CD14-positive monocyte (primary cell): ENCODE results near the gene HOPX. TPM values are rescaled to one million over a fixed set of nuclear protein-coding genes. Genes with fewer than 3 reads are reported as not detected.

Experiments used
- DNase-seq, 3 donors: peaks; one replicate each; pipeline ENCODE4 v3.0.0-alpha.2; 2011 to 2022
- H2AFZ ChIP-seq: 2 replicates; pipeline ENCODE4 v1.6.0; 2012; ENCODE audit warnings: mild to moderate bottlenecking, low read depth, low read length, inconsistent platforms; ENCODE audit not compliant: insufficient read depth, poor library complexity, severe bottlenecking
- H3K27ac ChIP-seq, 2 donors: 1 replicate in 1 of 2; 2 replicates in 1 of 2; pipeline ENCODE4 v1.5.1; 2012 to 2013; ENCODE audit warnings: low read length in 2 of 2, control low read depth in 1 of 2, inconsistent platforms in 1 of 2, low read depth in 1 of 2, mild to moderate bottlenecking in 1 of 2
- H3K27me3 ChIP-seq, 2 donors: one replicate each; pipeline versions ENCODE4 v1.6.0 to v1.6.1; 2011 to 2013; ENCODE audit warnings: low read length in 2 of 2; ENCODE audit not compliant: control insufficient read depth in 2 of 2, insufficient read depth in 2 of 2
- H3K36me3 ChIP-seq, 2 donors: replicated peaks in 1 of 2; 1 replicate in 1 of 2; 2 replicates in 1 of 2; pipeline versions ENCODE4 v1.5.1 to v1.6.1; 2012 to 2013; ENCODE audit warnings: low read length in 2 of 2, control low read depth in 1 of 2, inconsistent platforms in 1 of 2, mild to moderate bottlenecking in 1 of 2; ENCODE audit not compliant: insufficient read depth in 2 of 2, control insufficient read depth in 1 of 2
- H3K4me1 ChIP-seq, 2 donors: 1 replicate in 1 of 2; 2 replicates in 1 of 2; pipeline versions ENCODE4 v1.5.1 to v1.6.1; 2012 to 2013; ENCODE audit warnings: low read length in 2 of 2, control low read depth in 1 of 2, inconsistent platforms in 1 of 2, mild to moderate bottlenecking in 1 of 2, moderate library complexity in 1 of 2; ENCODE audit not compliant: insufficient read depth in 2 of 2, control insufficient read depth in 1 of 2
- H3K4me2 ChIP-seq: replicated peaks from 2 replicates; pipeline ENCODE3; 2012; ENCODE audit warnings: low read length, moderate library complexity, mild to moderate bottlenecking; ENCODE audit not compliant: poor library complexity, severe bottlenecking; ENCODE audit errors: extremely low read depth
- H3K4me3 ChIP-seq, 3 experiments: fragments of 200-600 bp in 1 of 3; sonication (generic) in 1 of 3; replicated peaks in 1 of 3; 1 replicate in 2 of 3; 2 replicates in 1 of 3; pipeline ENCODE4 v1.5.1; 2011 to 2013; ENCODE audit warnings: low read length in 3 of 3, mild to moderate bottlenecking in 3 of 3, control low read depth in 2 of 3, low read depth in 2 of 3, inconsistent platforms in 1 of 3, moderate library complexity in 1 of 3
- H3K79me2 ChIP-seq: 2 replicates; pipeline ENCODE4 v1.6.0; 2012; ENCODE audit warnings: mild to moderate bottlenecking, control low read depth, inconsistent platforms, low read length, moderate library complexity; ENCODE audit not compliant: insufficient read depth
- H3K9ac ChIP-seq: 2 replicates; pipeline ENCODE4 v1.6.0; 2017; ENCODE audit warnings: low read length, mild to moderate bottlenecking; ENCODE audit not compliant: insufficient read depth, poor library complexity, severe bottlenecking
- H3K9me3 ChIP-seq, 2 donors: replicated peaks in 1 of 2; 1 replicate in 1 of 2; 2 replicates in 1 of 2; pipeline versions ENCODE4 v1.5.1 to v1.6.1; 2012 to 2013; ENCODE audit warnings: low read length in 2 of 2, control low read depth in 1 of 2; ENCODE audit not compliant: control insufficient read depth in 1 of 2, insufficient read depth in 1 of 2
- H4K20me1 ChIP-seq: 2 replicates; pipeline ENCODE4 v1.6.0; 2012; ENCODE audit warnings: mild to moderate bottlenecking, low read length, control low read depth, moderate library complexity; ENCODE audit not compliant: insufficient read depth
- H3K27ac Mint-ChIP-seq, 7 donors: one replicate each; pipeline ENCODE4 v1.8.0; 2020; ENCODE audit warnings: mild to moderate bottlenecking in 7 of 7, mixed read lengths in 7 of 7, moderate library complexity in 6 of 7, inconsistent platforms in 2 of 7
- H3K27me3 Mint-ChIP-seq, 3 donors: one replicate each; pipeline ENCODE4 v1.8.0; 2021 to 2022; ENCODE audit warnings: low read depth in 3 of 3, mild to moderate bottlenecking in 3 of 3, mixed read lengths in 3 of 3, moderate library complexity in 3 of 3, inconsistent platforms in 1 of 3
- H3K36me3 Mint-ChIP-seq, 2 donors: one replicate each; pipeline ENCODE4 v1.8.0; 2020; ENCODE audit warnings: mixed read lengths in 2 of 2, inconsistent platforms in 1 of 2, mild to moderate bottlenecking in 1 of 2
- H3K4me1 Mint-ChIP-seq: one replicate; pipeline ENCODE4 v1.8.0; 2020; ENCODE audit warnings: mild to moderate bottlenecking, mixed read lengths
- H3K4me3 Mint-ChIP-seq, 2 donors: one replicate each; pipeline ENCODE4 v1.8.0; 2020; ENCODE audit warnings: mild to moderate bottlenecking in 2 of 2, mixed read lengths in 2 of 2, moderate library complexity in 1 of 2
- H3K9me3 Mint-ChIP-seq, 7 donors: one replicate each; pipeline ENCODE4 v1.8.0; 2020 to 2022; ENCODE audit warnings: mixed read lengths in 7 of 7, mild to moderate bottlenecking in 6 of 7, moderate library complexity in 6 of 7, inconsistent platforms in 2 of 7
- CTCF ChIP-seq: fragments of 200-600 bp; IDR thresholded peaks from one replicate; pipeline ENCODE4 v1.8.0; 2022; ENCODE audit warnings: antibody characterized with exemption, mild to moderate bottlenecking
- WGBS: methylation state at CpG from one replicate; pipeline ENCODE4 v1.1.5; 2013; ENCODE audit warnings: missing lambda C conversion rate; ENCODE audit not compliant: insufficient coverage; 5-methylcytosine and 5-hydroxymethylcytosine counted together
- intact Hi-C, 2 donors: fragments of 100-400 bp; cut with micrococcal nuclease; formaldehyde crosslinking; loops; one replicate each; pipeline versions ENCODE4 v1.15.0 to v1.15.1; 2023
- polyA plus RNA-seq, 3 donors: library from polyadenylated mRNA; depleted of rRNA in 1 of 3; unstranded in 2 of 3; stranded (reverse) in 1 of 3; fragments of 300-500 nt in 2 of 3; fragments of >200 nt in 1 of 3; fragmentation: Illumina TruSeq in 2 of 3; gene quantifications; 1 replicate in 2 of 3; 2 replicates in 1 of 3; pipeline ENCODE4 v1.2.3, GENCODE V29; 2012 to 2021

The HOPX gene
- polyA plus RNA-seq, 3 donors = 0.39 to 1.3 (median 0.52) TPM

DNA sequence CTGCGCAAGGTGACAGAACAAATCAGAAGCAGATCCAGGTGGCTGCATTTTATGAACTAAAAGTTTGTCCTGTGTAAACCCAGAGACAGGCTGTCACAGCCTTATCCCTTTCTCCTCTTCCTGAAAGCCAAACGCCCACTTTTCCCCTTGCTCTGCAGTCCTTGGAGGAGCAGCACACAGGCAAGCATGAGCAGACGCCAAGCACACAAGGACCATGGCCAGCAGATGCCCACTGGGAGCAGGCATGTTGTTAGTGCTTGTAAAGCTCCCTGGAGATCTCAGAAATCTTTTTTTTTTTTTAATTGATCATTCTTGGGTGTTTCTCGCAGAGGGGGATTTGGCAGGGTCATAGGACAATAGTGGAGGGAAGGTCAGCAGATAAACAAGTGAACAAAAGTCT lies 11.5 kb upstream of the HOPX start:
- H3K4me1 Mint-ChIP-seq = peaks cover 5% of the 10 kb centered on the region

DNA sequence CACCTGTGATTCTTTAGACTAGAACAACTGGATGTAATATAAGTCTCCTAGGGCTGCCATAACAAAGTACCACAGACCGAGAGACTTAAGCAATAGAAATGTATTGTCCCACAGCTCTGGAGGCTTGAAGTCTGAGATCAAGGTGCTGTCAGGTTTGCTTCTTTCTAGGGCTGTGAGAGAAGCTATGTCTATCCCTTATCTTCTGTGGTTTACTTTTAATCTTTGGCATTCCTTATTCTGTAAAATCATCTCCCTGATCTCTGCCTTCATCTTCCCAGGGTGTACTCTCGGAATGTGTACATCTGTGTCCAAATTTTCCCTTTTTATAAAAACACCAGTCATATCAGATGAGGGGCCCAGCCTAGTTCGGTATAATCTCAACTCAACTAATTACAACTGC lies 10.3 kb upstream of the HOPX start:
- no peaks in the 10 kb centered on the region for H3K9me3 ChIP-seq
- no peak overlapping the region for H3K9ac ChIP-seq
- H3K4me1 ChIP-seq = no peaks in the 10 kb centered on the region
- Mint-ChIP-seq H3K9me3 (peaks cover 0 to 4% (median 0%) of the 10 kb centered on the region in 7 donors), H3K4me1 (peaks cover 2% of the 10 kb centered on the region), H3K36me3 (no peaks in the 10 kb centered on the region), H3K27ac (no peak overlapping the region), H3K4me3 (no peak overlapping the region), H3K27me3 (peaks cover 0 to 2% (median 0%) of the 10 kb centered on the region in 3 donors)
- H3K79me2 ChIP-seq = no peaks in the 10 kb centered on the region
- no peaks in the 10 kb centered on the region for H3K27me3 ChIP-seq
- H3K4me3 ChIP-seq = no peak overlapping the region
- H3K4me2 ChIP-seq = no peak overlapping the region
- no peak overlapping the region for H2AFZ ChIP-seq
- DNase-seq = no peak
- intact Hi-C loops = no loop called here
- TF ChIP-seq CTCF = no peak
- H4K20me1 ChIP-seq = no peaks in the 10 kb centered on the region
- no peak overlapping the region for H3K27ac ChIP-seq
- H3K36me3 ChIP-seq = no peaks in the 10 kb centered on the region
- no CpG with 5 or more reads among the region's 3 CpGs for WGBS

More for the DNA sequence above, 11.5 kb upstream of the HOPX start:
- H3K4me1 ChIP-seq = no peaks in the 10 kb centered on the region
- no peaks in the 10 kb centered on the region for H3K79me2 ChIP-seq
- no peaks in the 10 kb centered on the region for H3K36me3 Mint-ChIP-seq
- no peak overlapping the region for H3K4me3 ChIP-seq
- peaks cover 0 to 4% (median 0%) of the 10 kb centered on the region in 7 donors for H3K9me3 Mint-ChIP-seq
- no peak overlapping the region for H3K4me2 ChIP-seq
- H3K36me3 ChIP-seq = no peaks in the 10 kb centered on the region
- no peak overlapping the region for H3K9ac ChIP-seq
- intact Hi-C loops = no loop called here
- no peaks in the 10 kb centered on the region for H4K20me1 ChIP-seq
- peak overlapping the region in 1 of 7 donors; percentile 82 for H3K27ac Mint-ChIP-seq
- H3K9me3 ChIP-seq = no peaks in the 10 kb centered on the region
- no peak for TF ChIP-seq CTCF
- no peaks in the 10 kb centered on the region for H3K27me3 ChIP-seq
- WGBS = 83% methylated on average over 1 of the region's 4 CpGs
- H3K4me3 Mint-ChIP-seq = no peak overlapping the region
- no peak overlapping the region for H3K27ac ChIP-seq
- DNase-seq = no peak
- H2AFZ ChIP-seq = no peak overlapping the region
- peaks cover 0 to 2% (median 0%) of the 10 kb centered on the region in 3 donors for H3K27me3 Mint-ChIP-seq
